Stimulated activated CD4-positive, alpha-beta T cell treated with anti-CD3 and anti-CD28 coated beads, Interleukin-4, amount 100 ng/mL, for 1 hour (primary cell): ENCODE data around the gene MPP2.
"Not testable (repeated sequence)": the region's sequence is repeated elsewhere in the genome, so short reads cannot be mapped to it uniquely, and the experiment has no call there.

Experiments
- DNase-seq: peaks from one replicate; pipeline ENCODE4 v3.0.0-alpha.2; 2020

The MPP2 gene, protein sequence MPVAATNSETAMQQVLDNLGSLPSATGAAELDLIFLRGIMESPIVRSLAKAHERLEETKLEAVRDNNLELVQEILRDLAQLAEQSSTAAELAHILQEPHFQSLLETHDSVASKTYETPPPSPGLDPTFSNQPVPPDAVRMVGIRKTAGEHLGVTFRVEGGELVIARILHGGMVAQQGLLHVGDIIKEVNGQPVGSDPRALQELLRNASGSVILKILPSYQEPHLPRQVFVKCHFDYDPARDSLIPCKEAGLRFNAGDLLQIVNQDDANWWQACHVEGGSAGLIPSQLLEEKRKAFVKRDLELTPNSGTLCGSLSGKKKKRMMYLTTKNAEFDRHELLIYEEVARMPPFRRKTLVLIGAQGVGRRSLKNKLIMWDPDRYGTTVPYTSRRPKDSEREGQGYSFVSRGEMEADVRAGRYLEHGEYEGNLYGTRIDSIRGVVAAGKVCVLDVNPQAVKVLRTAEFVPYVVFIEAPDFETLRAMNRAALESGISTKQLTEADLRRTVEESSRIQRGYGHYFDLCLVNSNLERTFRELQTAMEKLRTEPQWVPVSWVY

DNA sequence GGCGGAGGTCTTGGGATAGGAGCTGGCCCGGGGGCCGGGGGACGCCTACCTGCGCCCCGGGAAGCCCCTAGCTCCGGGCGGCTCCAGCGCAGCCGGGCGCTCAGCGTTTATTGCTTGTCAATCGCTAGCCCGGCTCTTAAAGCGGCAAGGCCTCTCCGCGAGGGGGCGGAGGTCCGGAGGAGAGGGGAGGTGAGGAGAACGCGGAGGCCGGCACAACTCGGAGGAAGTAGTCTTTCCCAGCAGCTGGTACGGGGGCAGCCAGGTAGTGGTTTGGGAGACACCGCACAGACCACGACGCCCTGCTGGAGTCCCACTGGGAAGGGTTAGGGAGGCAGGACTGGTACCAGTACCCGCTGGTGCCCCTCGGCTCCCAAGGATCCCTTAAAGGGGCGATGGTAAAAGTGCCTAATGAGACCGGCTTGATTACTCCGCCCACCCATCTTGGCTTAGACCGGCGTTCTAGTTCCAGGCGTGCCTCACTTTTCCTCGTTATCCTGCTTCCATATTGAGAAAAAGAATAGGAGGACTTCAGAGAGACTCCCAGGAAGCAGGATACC, at the start of gene MPP2:
Gene MPP2 (minus strand): TSS at position 112 of the 557 bp plus-strand sequence. CDS start 3,076 bp downstream, outside the sequence.
- DNase-seq: peak; percentile 60

GRCh38 chr17:43956222-43956621, 48.9 kb upstream of the MPP2 start:
- DNase-seq: no peak

DNA sequence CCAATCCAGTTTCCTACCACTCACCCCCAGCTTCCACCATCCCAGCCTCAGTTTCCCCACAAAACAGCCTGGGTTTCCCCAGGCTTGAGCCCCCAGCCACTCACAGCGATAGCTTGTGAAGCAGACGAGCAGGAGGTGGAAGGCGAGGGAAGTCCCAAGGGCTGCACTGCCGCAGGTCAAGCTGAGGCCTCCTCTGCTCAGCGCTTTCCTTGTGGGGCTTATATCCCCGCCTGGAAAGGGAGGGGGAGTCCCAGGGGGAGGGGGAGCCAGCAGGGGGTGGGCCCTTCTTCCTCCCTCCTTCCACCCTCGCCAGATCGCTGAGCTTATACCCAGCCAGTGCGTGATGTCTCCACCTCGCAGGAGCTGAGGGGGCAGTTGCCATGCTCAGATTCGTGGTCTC, 46.4 kb upstream of the MPP2 start, which contains the start of gene PYY:
Gene PYY (minus strand): TSS at position 195 of the 400 bp plus-strand sequence. CDS start 457 bp downstream, outside the sequence.
- DNase-seq: no peak

DNA sequence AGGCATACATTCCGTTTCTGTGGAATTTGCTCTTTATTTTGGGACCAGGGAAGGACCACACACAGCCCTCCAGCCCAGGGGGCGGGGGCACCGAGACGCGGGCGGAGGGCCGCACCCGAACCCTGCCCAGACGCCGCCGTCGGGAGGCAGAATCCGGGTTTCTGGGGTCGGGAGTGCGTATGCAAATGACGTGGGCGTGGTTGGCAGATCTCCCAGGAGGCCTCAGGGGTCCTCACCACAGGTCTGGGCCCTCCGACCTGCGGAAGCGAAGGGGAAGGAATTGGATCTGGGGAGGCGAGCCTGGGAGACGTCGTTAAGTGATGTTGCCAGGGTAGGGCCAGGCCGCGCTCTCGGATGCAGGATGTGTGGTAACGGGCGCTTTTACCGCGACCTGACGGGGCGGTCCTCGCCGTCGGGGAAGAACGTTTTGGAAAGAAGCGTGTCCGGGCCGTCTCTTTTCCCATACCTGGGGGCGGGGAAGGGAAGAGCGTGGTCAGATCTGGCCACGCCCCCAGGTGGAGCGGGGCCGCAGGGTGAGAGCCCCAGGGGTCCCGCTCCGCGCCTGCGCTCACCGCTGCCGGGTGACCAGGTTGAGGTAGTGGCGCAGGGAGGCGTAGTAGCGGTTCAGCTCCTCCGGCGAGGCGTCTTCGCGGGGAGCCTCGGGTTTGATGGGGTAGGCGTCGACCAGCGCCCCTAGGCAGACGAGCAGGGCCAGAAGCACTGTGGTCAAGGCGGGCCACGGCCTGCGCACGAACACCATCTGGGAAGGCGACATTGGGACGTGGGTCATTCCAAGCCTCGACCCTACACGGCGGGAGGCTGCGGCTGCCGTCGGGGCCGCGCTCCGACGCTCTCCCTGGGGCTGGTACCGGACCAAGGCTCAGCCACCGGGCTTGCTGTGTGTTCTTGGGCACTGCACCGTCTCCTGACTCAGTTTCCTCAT, 45.7 kb upstream of the MPP2 start:
- DNase-seq: no peak

GRCh38 chr17:43952351-43952723, 45.0 kb upstream of the MPP2 start:
- DNase-seq: no peak

- DNase-seq: no peak
Measured at GRCh38 chr17:43951750-43952149, 44.4 kb upstream of the MPP2 start.

DNA sequence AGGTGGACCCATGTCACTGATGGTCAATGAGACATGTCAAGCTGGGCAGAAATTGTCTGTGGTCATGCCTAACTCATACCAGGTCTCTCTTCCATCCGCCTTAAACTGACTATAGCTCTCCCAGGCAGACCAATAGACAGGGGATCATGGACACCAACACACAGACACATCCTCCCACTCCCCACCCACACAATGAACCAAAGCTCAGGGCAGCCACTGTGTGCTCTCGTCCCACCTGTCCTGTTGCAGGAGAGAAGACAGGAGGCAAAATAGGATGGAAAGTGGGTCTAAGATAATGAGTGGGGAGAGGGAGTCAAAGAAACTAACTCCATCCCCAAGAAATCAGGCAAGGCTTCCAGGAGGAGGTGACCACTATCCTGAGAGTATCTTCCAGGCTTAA, 43.2 kb upstream of the MPP2 start:
- DNase-seq: no peak

DNA sequence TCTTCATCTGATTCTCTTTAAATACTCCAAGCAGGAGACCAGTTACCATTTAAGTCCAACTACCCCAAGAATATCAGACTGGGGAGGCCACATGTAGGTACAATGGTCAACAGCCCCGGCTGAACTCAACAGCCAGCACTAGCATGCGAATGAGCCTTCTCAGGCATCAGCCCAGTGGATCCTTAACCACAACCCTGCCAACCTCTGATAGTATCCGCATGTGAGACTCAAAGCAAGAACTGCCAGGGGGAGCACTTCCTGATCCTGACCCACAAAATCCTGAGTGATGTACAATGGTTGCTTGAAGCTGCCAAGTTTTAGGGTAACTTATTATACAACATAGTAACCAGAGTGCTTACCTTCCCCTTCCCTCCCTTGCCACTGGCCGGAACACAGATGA, 42.4 kb upstream of the MPP2 start:
- no peak for DNase-seq

GRCh38 chr17:43946781-43947180, 39.4 kb upstream of the MPP2 start:
- DNase-seq: no peak

DNA sequence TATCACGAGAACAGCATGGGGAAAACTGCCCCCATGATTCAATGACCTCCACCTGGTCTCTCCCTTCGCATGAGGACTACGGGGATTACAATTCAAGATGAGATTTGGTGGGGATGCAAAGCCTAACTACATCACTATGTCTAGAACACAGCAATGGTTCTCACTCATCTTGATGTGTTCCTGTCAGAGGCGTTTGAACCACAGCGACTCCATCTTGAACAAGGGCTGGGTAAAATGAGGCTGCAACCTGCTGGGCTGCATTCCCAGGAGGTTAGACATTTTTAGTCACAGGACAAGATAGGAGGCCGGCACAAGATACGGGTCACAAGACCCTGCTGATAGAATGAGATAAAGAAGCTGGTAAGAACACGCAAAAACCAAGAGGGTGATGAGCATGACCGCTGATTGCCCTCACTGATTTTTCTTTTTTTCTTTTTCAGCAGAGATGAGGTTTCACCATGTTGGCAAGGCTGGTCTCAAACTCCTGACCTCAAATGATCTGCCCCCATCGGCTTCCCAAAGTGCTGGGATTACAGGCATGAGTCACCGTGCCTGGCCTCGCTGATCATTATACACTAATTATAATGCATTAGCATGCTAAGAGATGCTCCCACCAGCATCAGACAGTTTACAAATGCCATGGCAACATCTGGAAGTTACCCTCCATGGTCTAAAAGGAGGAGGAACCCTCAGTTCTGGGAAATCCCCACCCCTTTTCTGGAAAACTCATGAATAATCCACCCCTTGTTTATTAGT, 37.9 kb upstream of the MPP2 start:
- DNase-seq: no peak

- no peak for DNase-seq
Measured at GRCh38 chr17:43942051-43942685, 34.8 kb upstream of the MPP2 start, which contains the start of gene PPY. Gene PPY, minus strand, starts transcription at chr17:43942476. Its CDS starts 822 bp downstream, at chr17:43941654.

DNA sequence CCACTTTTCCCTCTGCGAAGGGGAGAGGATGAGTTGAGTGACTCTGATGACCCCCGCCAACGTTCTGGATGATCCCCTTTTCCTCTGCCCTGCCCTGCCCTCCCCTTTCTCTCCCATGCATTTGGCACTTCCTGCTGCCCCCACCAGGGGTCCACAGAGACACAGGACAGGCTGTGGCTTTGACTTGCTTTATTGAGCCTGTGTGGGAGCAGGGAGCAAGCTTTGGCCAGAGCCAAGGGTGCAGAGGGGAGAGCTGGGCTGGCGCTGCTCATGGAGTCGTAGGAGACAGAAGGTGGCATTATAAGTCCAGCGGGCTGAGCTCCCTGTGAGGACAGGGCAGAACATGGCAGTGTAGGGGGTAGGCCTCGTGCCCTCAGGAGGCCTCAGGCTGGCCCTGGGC, 33.3 kb upstream of the MPP2 start:
- DNase-seq: peak; percentile 26

GRCh38 chr17:43939886-43940285, 32.5 kb upstream of the MPP2 start:
- no peak for DNase-seq

GRCh38 chr17:43939452-43939851, 32.1 kb upstream of the MPP2 start:
- not testable (repeated sequence) for DNase-seq

- DNase-seq: no peak
Measured at GRCh38 chr17:43938838-43939182, 31.5 kb upstream of the MPP2 start.

DNA sequence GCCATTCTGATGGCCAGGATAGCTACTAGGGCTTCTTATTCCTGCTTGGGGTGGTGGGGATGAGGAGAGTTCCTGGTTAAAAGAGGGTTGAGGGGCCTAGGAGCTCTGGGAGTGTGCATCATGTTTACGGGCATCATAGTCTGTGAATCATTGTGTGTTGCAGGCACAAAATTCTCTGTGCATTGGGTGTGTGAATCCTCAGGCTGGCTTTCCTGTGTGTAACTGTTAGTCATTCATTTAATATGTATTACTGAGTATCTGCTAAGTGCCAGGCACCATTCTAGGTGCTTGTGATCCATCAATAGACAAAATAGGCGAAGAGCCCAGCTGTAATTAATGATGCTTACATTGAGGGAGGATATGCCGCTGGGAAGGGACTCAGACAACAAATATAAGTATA, 29.1 kb upstream of the MPP2 start:
- no peak for DNase-seq

- DNase-seq: no peak
Measured at GRCh38 chr17:43935926-43936261, 28.6 kb upstream of the MPP2 start.

GRCh38 chr17:43935204-43935925, 28.0 kb upstream of the MPP2 start:
- no peak for DNase-seq

DNA sequence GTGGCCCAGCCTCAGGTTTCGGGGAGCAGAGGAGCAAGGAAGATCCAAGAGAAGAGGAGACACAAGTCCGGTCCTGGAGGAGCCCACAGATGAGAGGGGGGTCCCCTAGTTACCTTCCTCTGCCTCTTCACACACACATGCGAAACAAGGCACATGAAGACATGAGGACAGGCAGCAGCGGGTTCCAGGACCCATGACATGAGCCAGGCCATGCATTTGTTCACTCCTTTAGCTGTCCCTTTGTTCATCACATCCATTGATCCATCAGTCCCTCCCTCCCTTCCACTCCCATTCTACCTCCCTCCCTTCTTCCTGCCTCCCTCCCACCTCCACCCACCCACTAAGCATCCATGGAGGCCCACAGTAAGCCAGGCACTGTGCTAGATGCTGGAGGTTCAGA, 25.6 kb upstream of the MPP2 start:
- DNase-seq: no peak

DNA sequence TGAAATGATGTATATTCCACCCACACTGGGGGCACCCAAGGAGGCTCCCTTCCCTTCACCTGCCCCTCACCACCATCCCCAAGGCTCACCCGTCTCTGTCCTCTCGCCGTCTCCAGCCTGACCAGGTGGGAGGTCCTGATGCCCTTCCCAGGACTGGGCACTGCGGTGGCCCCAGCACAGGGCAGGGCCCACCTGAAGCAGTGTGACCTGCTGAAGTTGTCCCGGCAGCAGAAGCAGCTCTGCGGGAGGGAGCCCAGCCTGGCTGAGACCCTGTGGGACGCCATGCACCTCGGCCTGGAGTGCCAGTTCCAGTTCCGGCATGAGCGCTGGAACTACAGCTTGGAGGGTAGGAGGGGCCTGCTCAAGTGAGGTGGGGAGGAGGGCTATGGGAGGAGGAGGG, 25.0 kb upstream of the MPP2 start:
- DNase-seq: no peak

DNA sequence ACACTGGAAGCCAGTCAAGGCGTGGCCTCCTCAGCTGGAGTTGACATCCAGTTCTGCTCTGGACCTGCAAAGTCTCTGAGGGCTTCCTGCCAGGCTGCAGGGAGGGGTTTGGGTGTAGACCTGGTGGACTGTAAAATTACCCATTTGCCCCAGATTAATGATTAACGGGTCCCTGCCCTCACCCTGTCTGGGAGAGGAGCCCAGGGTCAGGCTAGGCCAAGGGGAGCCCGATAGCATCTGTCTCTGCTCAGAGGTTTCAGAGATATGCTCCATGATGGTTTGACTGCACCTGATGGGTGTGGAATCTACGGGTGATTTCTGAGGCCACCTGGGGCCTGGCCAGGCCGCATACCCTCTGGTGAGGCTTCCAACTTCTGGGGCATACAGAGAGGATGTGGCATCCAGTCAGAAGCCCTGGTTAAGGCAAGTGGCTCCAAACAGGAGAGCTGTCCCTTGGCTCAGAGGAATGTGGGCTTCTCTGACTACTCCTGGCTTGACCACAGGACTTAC, 23.8 kb upstream of the MPP2 start:
- no peak for DNase-seq
